ENCODE data around the gene TBX1.
"Not testable (repeated sequence)": the region's sequence is repeated elsewhere in the genome, so short reads cannot be mapped to it uniquely, and the experiment has no call there.

Gene TBX1

DNA sequence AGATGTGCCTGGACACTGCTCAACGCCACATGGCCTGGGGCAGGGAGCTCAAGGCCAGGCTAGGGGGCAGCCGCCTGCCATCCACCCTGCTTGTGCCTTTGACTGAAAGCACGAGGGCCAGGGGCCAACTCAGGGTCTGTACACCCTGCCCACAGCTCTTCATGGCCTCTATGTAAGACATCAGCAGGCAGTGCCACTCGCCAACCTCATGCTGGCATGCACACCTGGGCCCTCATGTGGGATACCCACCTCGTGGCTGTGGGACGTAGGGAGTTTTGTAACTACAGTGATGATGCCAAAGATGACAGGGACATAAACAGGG is 25.6 kb downstream of the TBX1 start:
- DNase-seq: no peak
- Histone ChIP-seq H3K36me3 (ENCODE audit: control insufficient read depth, insufficient read depth, low read length) (no peaks in the 10 kb centered on the region), H3K27ac (ENCODE audit: insufficient read depth, low read length, poor library complexity, severe bottlenecking) (no peak overlapping the region)

DNA sequence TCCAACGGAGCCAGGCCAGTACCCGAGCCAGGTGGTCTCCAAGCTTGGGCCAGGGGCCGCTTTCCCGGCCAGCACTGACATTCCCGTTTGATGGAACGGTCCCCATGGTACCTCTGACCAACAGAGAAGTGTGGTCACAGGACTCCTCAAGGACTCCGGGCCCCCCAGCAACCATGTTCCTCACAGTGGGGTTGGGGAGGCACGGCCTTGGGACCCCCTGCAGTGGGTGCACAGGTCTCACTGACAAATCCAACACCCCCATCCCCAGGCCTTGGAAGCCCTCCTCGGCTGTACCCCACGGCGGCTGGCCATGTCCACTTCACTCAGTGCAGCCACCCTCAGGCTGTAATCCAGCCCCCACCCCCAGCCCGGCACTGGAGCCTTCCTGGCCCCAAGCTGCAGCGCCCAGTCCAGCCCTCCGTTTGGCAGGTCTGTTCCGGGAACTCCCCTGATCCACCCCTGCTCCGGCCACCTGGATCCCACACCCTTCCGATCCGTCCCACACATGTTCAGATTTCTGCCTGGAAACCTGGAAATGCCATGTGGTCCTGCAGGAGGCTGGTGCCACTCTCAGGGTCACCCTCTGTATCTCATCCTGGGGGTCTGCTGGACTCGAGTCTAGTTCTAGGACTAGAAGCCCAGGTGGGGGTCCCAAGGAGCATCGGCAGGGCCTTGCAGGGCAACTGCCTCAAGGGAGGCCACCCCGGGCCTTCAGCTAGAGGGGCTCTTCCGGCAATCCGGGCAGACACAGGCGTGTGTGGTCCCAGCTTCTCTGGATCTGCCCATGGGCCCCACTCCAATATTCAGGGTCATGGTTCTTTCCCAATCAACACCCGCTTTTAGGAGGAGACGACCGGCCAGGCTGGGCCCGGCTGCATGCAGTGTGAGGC is 26.6 kb downstream of the TBX1 start:
- H3K4me1 ChIP-seq (ENCODE audit: control insufficient read depth, insufficient read depth, low read length, poor library complexity, severe bottlenecking): no peaks in the 10 kb centered on the region
- H3K36me3 ChIP-seq (ENCODE audit: control insufficient read depth, insufficient read depth, low read length): peaks cover 2% of the 10 kb centered on the region
- H3K9me3 ChIP-seq (ENCODE audit: control insufficient read depth, low read length): no peaks in the 10 kb centered on the region
- H3K27me3 ChIP-seq (replicated peaks; ENCODE audit: control insufficient read depth, insufficient read depth, low read length, poor library complexity, severe bottlenecking): no peaks in the 10 kb centered on the region
- H3K4me3 ChIP-seq (ENCODE audit: insufficient read depth, low read depth, low read length, poor library complexity, severe bottlenecking): no peak overlapping the region
- no peak for DNase-seq
- H3K27ac ChIP-seq (ENCODE audit: insufficient read depth, low read length, poor library complexity, severe bottlenecking): no peak overlapping the region

More for the DNA sequence above, 25.6 kb downstream of the TBX1 start:
- H3K4me3 ChIP-seq (ENCODE audit: insufficient read depth, low read depth, low read length, poor library complexity, severe bottlenecking): no peak overlapping the region
- H3K4me1 ChIP-seq (ENCODE audit: control insufficient read depth, insufficient read depth, low read length, poor library complexity, severe bottlenecking): no peaks in the 10 kb centered on the region
- H3K27me3 ChIP-seq (replicated peaks; ENCODE audit: control insufficient read depth, insufficient read depth, low read length, poor library complexity, severe bottlenecking): no peaks in the 10 kb centered on the region
- no peaks in the 10 kb centered on the region for H3K9me3 ChIP-seq (ENCODE audit: control insufficient read depth, low read length)

GRCh38 chr22:19787849-19788141 is 27.2 kb downstream of the TBX1 start:
- DNase-seq: no peak
- Histone ChIP-seq H3K4me1 (ENCODE audit: control insufficient read depth, insufficient read depth, low read length, poor library complexity, severe bottlenecking) (no peaks in the 10 kb centered on the region), H3K4me3 (ENCODE audit: insufficient read depth, low read depth, low read length, poor library complexity, severe bottlenecking) (no peak overlapping the region), H3K36me3 (ENCODE audit: control insufficient read depth, insufficient read depth, low read length) (peaks cover 2% of the 10 kb centered on the region), H3K27ac (ENCODE audit: insufficient read depth, low read length, poor library complexity, severe bottlenecking) (no peak overlapping the region), H3K9me3 (ENCODE audit: control insufficient read depth, low read length) (no peaks in the 10 kb centered on the region), H3K27me3 (replicated peaks; ENCODE audit: control insufficient read depth, insufficient read depth, low read length, poor library complexity, severe bottlenecking) (no peaks in the 10 kb centered on the region)

DNA sequence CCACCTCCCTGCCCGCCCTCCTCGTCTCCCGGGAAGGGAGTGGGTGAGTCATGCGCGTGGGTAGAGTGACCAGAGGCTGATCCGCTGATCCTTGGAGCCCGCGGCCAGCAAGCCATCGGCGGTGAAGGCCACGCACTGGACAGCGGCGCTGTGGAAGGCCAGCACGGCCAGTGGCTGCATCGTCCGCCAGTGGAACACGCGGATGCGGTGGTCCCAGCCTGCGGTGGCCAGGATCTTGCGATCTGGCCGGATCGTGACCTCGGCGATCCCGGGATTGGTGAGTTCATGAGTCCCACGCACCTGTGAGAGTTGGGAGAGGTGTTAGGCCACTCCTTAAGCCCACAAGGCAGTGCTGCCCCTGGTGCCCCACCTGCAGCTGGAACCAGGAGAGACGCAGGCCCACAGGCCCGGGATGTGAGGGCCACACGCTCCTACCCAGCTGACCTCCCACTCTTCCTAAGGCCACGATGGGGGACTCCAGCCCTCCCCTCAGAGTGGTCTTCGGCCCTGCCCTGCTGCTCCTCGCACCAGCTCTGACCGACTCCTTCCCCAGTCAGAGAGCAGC is 28.2 kb downstream of the TBX1 start:
- H3K27ac ChIP-seq (ENCODE audit: insufficient read depth, low read length, poor library complexity, severe bottlenecking): no peak overlapping the region
- DNase-seq: no peak
- no peaks in the 10 kb centered on the region for H3K27me3 ChIP-seq (replicated peaks; ENCODE audit: control insufficient read depth, insufficient read depth, low read length, poor library complexity, severe bottlenecking)
- H3K36me3 ChIP-seq (ENCODE audit: control insufficient read depth, insufficient read depth, low read length): peaks cover 2% of the 10 kb centered on the region
- H3K4me3 ChIP-seq (ENCODE audit: insufficient read depth, low read depth, low read length, poor library complexity, severe bottlenecking): no peak overlapping the region
- H3K4me1 ChIP-seq (ENCODE audit: control insufficient read depth, insufficient read depth, low read length, poor library complexity, severe bottlenecking): no peaks in the 10 kb centered on the region
- no peaks in the 10 kb centered on the region for H3K9me3 ChIP-seq (ENCODE audit: control insufficient read depth, low read length)

GRCh38 chr22:19789406-19789805 is 28.8 kb downstream of the TBX1 start:
- no peak overlapping the region for H3K4me3 ChIP-seq (ENCODE audit: insufficient read depth, low read depth, low read length, poor library complexity, severe bottlenecking)
- DNase-seq: no peak
- peaks cover 2% of the 10 kb centered on the region for H3K36me3 ChIP-seq (ENCODE audit: control insufficient read depth, insufficient read depth, low read length)
- no peak overlapping the region for H3K27ac ChIP-seq (ENCODE audit: insufficient read depth, low read length, poor library complexity, severe bottlenecking)
- no peaks in the 10 kb centered on the region for H3K9me3 ChIP-seq (ENCODE audit: control insufficient read depth, low read length)
- H3K4me1 ChIP-seq (ENCODE audit: control insufficient read depth, insufficient read depth, low read length, poor library complexity, severe bottlenecking): no peaks in the 10 kb centered on the region
- H3K27me3 ChIP-seq (replicated peaks; ENCODE audit: control insufficient read depth, insufficient read depth, low read length, poor library complexity, severe bottlenecking): no peaks in the 10 kb centered on the region

- Histone ChIP-seq H3K4me1 (ENCODE audit: control insufficient read depth, insufficient read depth, low read length, poor library complexity, severe bottlenecking) (no peaks in the 10 kb centered on the region), H3K4me3 (ENCODE audit: insufficient read depth, low read depth, low read length, poor library complexity, severe bottlenecking) (no peak overlapping the region), H3K27me3 (replicated peaks; ENCODE audit: control insufficient read depth, insufficient read depth, low read length, poor library complexity, severe bottlenecking) (no peaks in the 10 kb centered on the region), H3K9me3 (ENCODE audit: control insufficient read depth, low read length) (no peaks in the 10 kb centered on the region), H3K36me3 (ENCODE audit: control insufficient read depth, insufficient read depth, low read length) (peaks cover 2% of the 10 kb centered on the region), H3K27ac (ENCODE audit: insufficient read depth, low read length, poor library complexity, severe bottlenecking) (no peak overlapping the region)
- no peak for DNase-seq
Observed at GRCh38 chr22:19789828-19790227, 29.2 kb downstream of the TBX1 start.

DNA sequence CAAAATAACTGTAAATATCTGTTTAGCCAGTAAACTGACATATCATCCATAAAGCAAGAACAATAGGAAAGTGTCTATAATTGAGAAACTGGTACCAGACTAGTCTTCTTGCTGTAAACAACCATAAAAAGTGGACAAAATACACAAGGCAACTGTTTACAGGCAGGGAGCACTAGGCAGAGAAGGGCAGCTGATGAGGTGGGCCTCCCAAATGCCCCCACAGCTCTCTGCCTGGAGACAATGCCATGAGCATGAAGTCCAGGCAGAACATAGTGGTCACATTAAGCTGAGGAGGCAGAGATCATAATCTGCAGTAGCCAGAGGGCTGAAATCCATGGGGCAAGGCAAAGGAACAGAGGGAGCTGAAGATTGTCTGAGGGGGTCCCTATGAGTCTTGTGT is 30.7 kb downstream of the TBX1 start:
- no peak overlapping the region for H3K27ac ChIP-seq (ENCODE audit: insufficient read depth, low read length, poor library complexity, severe bottlenecking)
- H3K36me3 ChIP-seq (ENCODE audit: control insufficient read depth, insufficient read depth, low read length): peaks cover 2% of the 10 kb centered on the region
- no peak for DNase-seq
- no peaks in the 10 kb centered on the region for H3K27me3 ChIP-seq (replicated peaks; ENCODE audit: control insufficient read depth, insufficient read depth, low read length, poor library complexity, severe bottlenecking)
- H3K9me3 ChIP-seq (ENCODE audit: control insufficient read depth, low read length): no peaks in the 10 kb centered on the region
- H3K4me1 ChIP-seq (ENCODE audit: control insufficient read depth, insufficient read depth, low read length, poor library complexity, severe bottlenecking): no peaks in the 10 kb centered on the region
- H3K4me3 ChIP-seq (ENCODE audit: insufficient read depth, low read depth, low read length, poor library complexity, severe bottlenecking): no peak overlapping the region

DNA sequence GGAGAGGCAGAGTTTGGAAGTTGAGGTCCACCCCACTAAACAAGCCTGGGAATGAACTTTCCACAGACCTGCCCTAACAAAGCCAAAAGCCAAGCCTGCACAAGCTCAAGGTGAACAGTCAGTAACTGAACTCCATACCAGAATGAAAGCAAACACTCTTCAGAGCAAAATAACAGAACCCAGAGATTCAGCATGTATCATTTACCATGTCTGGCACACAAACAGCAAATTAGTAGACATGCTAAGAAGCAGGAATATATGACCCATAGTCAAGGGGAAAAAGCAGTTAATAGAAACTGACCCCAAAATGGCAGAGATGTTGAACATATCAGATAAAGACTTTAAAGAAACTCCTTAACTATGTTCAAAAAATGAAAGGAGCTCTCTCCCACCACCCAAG is 31.3 kb downstream of the TBX1 start:
- no peaks in the 10 kb centered on the region for H3K27me3 ChIP-seq (replicated peaks; ENCODE audit: control insufficient read depth, insufficient read depth, low read length, poor library complexity, severe bottlenecking)
- H3K9me3 ChIP-seq (ENCODE audit: control insufficient read depth, low read length): no peaks in the 10 kb centered on the region
- H3K4me1 ChIP-seq (ENCODE audit: control insufficient read depth, insufficient read depth, low read length, poor library complexity, severe bottlenecking): no peaks in the 10 kb centered on the region
- DNase-seq: no peak
- H3K27ac ChIP-seq (ENCODE audit: insufficient read depth, low read length, poor library complexity, severe bottlenecking): no peak overlapping the region
- peaks cover 2% of the 10 kb centered on the region for H3K36me3 ChIP-seq (ENCODE audit: control insufficient read depth, insufficient read depth, low read length)
- no peak overlapping the region for H3K4me3 ChIP-seq (ENCODE audit: insufficient read depth, low read depth, low read length, poor library complexity, severe bottlenecking)

- H3K36me3 ChIP-seq (ENCODE audit: control insufficient read depth, insufficient read depth, low read length); DNase-seq; H3K4me1 ChIP-seq (ENCODE audit: control insufficient read depth, insufficient read depth, low read length, poor library complexity, severe bottlenecking); H3K27me3 ChIP-seq (replicated peaks; ENCODE audit: control insufficient read depth, insufficient read depth, low read length, poor library complexity, severe bottlenecking); H3K27ac ChIP-seq (ENCODE audit: insufficient read depth, low read length, poor library complexity, severe bottlenecking); H3K4me3 ChIP-seq (ENCODE audit: insufficient read depth, low read depth, low read length, poor library complexity, severe bottlenecking); H3K9me3 ChIP-seq (ENCODE audit: control insufficient read depth, low read length): not testable (repeated sequence)
Observed at GRCh38 chr22:19792383-19792896, 31.9 kb downstream of the TBX1 start.

GRCh38 chr22:19793161-19793560 is 32.6 kb downstream of the TBX1 start:
- Histone ChIP-seq H3K27me3 (replicated peaks; ENCODE audit: control insufficient read depth, insufficient read depth, low read length, poor library complexity, severe bottlenecking) (no peaks in the 10 kb centered on the region), H3K4me1 (ENCODE audit: control insufficient read depth, insufficient read depth, low read length, poor library complexity, severe bottlenecking) (no peaks in the 10 kb centered on the region), H3K4me3 (ENCODE audit: insufficient read depth, low read depth, low read length, poor library complexity, severe bottlenecking) (no peak overlapping the region), H3K27ac (ENCODE audit: insufficient read depth, low read length, poor library complexity, severe bottlenecking) (no peak overlapping the region), H3K9me3 (ENCODE audit: control insufficient read depth, low read length) (no peaks in the 10 kb centered on the region), H3K36me3 (ENCODE audit: control insufficient read depth, insufficient read depth, low read length) (peaks cover 2% of the 10 kb centered on the region)
- DNase-seq: no peak

Data from effector memory CD4-positive, alpha-beta T cell (primary cell).